ENCODE data around the gene TOGARAM2. TPM values are rescaled to one million over a fixed set of nuclear protein-coding genes. Genes with fewer than 3 reads are reported as not detected.

The TOGARAM2 gene
- total and polyA plus RNA-seq, 10 of the 15 experiments (the other 5 are each of a cell fraction or from before 2014, with no cell fraction given) = 0.01 to 0.06 (median 0.03) TPM; not detected in 7

GRCh38 chr2:28976584-28976983 is 4.5 kb upstream of the TOGARAM2 start:
- in situ Hi-C loops (cut with MboI) = no loop called here
- no peak overlapping the region for H3K9ac ChIP-seq (ENCODE audit: control insufficient read depth, insufficient read depth, low read length)

More at GRCh38 chr2:28976584-28976983, 4.5 kb upstream of the TOGARAM2 start:
- ChIA-PET SMC1A (ENCODE audit: uncharacterized antibody, unreplicated experiment) (no interaction called here), CTCF (no interaction called here), RAD21 (ENCODE audit: unreplicated experiment) (no interaction called here), POLR2A (no interaction called here)
- FAIRE-seq (no peak), ATAC-seq (no peak), DNase-seq (ENCODE audit: low read depth, low spot score) (no peak)
- no peaks in the 10 kb centered on the region for H3K4me1 ChIP-seq (ENCODE audit: control insufficient read depth, insufficient read depth, low read length)
- TF ChIP-seq EGR1 (IDR thresholded peaks at IDR 0.05; ENCODE audit: borderline replicate concordance in 1 of 2, low read depth in 2 of 2, low read length in 2 of 2) (no peak), PBX3 (IDR thresholded peaks at IDR 0.05; ENCODE audit: insufficient replicate concordance, low read depth, low read length) (no peak), PAX8 (IDR thresholded peaks at IDR 0.05) (no peak), BCLAF1 (IDR thresholded peaks at IDR 0.05) (no peak), REST (IDR thresholded peaks at IDR 0.05; ENCODE audit: low read depth, low read length) (no peak), NBN (IDR thresholded peaks at IDR 0.05) (no peak), MLLT1 (IDR thresholded peaks at IDR 0.05) (no peak), JUND (IDR thresholded peaks at IDR 0.05; ENCODE audit: low read depth, low read length) (no peak), CBX3 (IDR thresholded peaks at IDR 0.05; ENCODE audit: borderline replicate concordance, low read depth) (no peak)
- no peak overlapping the region for H2AFZ ChIP-seq (ENCODE audit: control insufficient read depth, low read depth, low read length)
- H3K9me3 ChIP-seq (replicated peaks; ENCODE audit: control insufficient read depth, insufficient read depth, low read length) = no peaks in the 10 kb centered on the region
- no peaks in the 10 kb centered on the region for H4K20me1 ChIP-seq (ENCODE audit: control insufficient read depth, insufficient read depth)
- intact Hi-C loops (cut with micrococcal nuclease; ENCODE audit: unreplicated experiment) = no loop called here
- H3K4me2 ChIP-seq (ENCODE audit: control insufficient read depth, insufficient read depth) = no peak overlapping the region
- WGBS (ENCODE audit: insufficient coverage, insufficient replicate concordance, low lambda C conversion rate, missing lambda C conversion rate) = 50% methylated on average over 3 of the region's 3 CpGs
- no TSS peak for BruUV-seq (replicated peaks)
- no peaks in the 10 kb centered on the region; a peak in 1 of 4 replicates for H3K27me3 ChIP-seq (replicated peaks in 1 of 2; ENCODE audit: control insufficient read depth in 2 of 2, insufficient read depth in 2 of 2, low read length in 1 of 2)
- no peaks in the 10 kb centered on the region for H3K36me3 ChIP-seq (ENCODE audit: control insufficient read depth in 2 of 2, insufficient read depth in 2 of 2, low read length in 1 of 2)
- no peaks in the 10 kb centered on the region for H3K79me2 ChIP-seq (ENCODE audit: control insufficient read depth, insufficient read depth, low read length)
- no peak overlapping the region for H3K4me3 ChIP-seq
- H3K27ac ChIP-seq (ENCODE audit: control insufficient read depth, insufficient read depth) = no peak overlapping the region
